HCT116 (cell line): ENCODE measurements around the gene RPLP2. TPM values are rescaled to one million over a fixed set of nuclear protein-coding genes. Genes with fewer than 3 reads are reported as not detected.

ENCODE experiments used
- ATAC-seq: fragments of 200-7000 bp; cut with Tn5 transposase; 2 replicates; pipeline ENCODE4 v1.9.1; 2020; ENCODE audit warnings: mild to moderate bottlenecking, moderate library complexity
- BruUV-seq: library from RNA; stranded (reverse); fragments of 400-500 nt; replicated peaks from 2 replicates; lab custom pipeline; 2021; lab: Mats Ljungman, UMichigan
- CTCF ChIA-PET: fragments of 300-600 bp; sonication (Branson Sonifier 250); formaldehyde crosslinking; loops from one replicate; lab custom pipeline; 2021; ENCODE audit warnings: antibody characterized with exemption; lab: Charles Lee
- POLR2A ChIA-PET: fragments of 300-600, 350-600 bp; sonication (Branson Sonifier 250); formaldehyde crosslinking; loops from one replicate; lab custom pipeline; 2021; ENCODE audit warnings: antibody characterized with exemption; lab: Charles Lee
- RAD21 ChIA-PET, 2 experiments: fragments of 300-600 bp; sonication (Branson Sonifier 250); formaldehyde crosslinking; loops; one replicate each; lab custom pipeline; 2023; ENCODE audit warnings: low total read pairs in 2 of 2; ENCODE audit not compliant: uncharacterized antibody in 2 of 2, unreplicated experiment in 2 of 2, low non-redundant PET in 1 of 2; lab: Charles Lee
- DNase-seq: peaks from one replicate; pipeline ENCODE4 v3.0.0-alpha.2; 2010; ENCODE audit warnings: low read depth, low spot score
- H2AFZ ChIP-seq: fragments of 200-600 bp; shearing (Covaris generic), sonication (generic); 2 replicates; pipeline ENCODE4 v1.6.1; 2017; ENCODE audit warnings: low read depth, mixed run types, mixed read lengths, antibody characterized with exemption, low read length; ENCODE audit not compliant: poor library complexity, severe bottlenecking
- H3K27ac ChIP-seq: 2 replicates; pipeline ENCODE4 v1.5.1; 2012; ENCODE audit warnings: low read depth, low read length
- H3K27me3 ChIP-seq: fragments of 200-600 bp; sonication (generic); 2 replicates; pipeline ENCODE4 v1.6.1; 2016; ENCODE audit warnings: mixed run types, low read length, mixed read lengths; ENCODE audit not compliant: insufficient read depth
- H3K36me3 ChIP-seq, 2 experiments: fragments of 200-500 bp in 1 of 2; fragments of 200-600 bp in 1 of 2; sonication (Bioruptor generic) in 1 of 2; sonication (generic) in 1 of 2; 2 replicates each; pipeline versions ENCODE4 v1.5.1 to v1.6.1; 2014 to 2016; ENCODE audit warnings: low read length in 2 of 2, inconsistent platforms in 1 of 2, mixed read lengths in 1 of 2, mixed run types in 1 of 2; ENCODE audit not compliant: insufficient read depth in 2 of 2, control insufficient read depth in 1 of 2
- H3K4me1 ChIP-seq, 2 experiments: fragments of 200-600 bp in 1 of 2; sonication (generic) in 1 of 2; 2 replicates each; pipeline versions ENCODE4 v1.5.1 to v1.6.1; 2012 to 2017; ENCODE audit warnings: low read length in 2 of 2, inconsistent platforms in 1 of 2, mild to moderate bottlenecking in 1 of 2, mixed read lengths in 1 of 2, mixed run types in 1 of 2, moderate library complexity in 1 of 2; ENCODE audit not compliant: insufficient read depth in 2 of 2, control insufficient read depth in 1 of 2
- H3K4me2 ChIP-seq: fragments of 200-600 bp; sonication (generic); 2 replicates; pipeline ENCODE4 v1.6.1; 2017; ENCODE audit warnings: mixed run types, low read length, mixed read lengths
- H3K4me3 ChIP-seq, 2 experiments: fragments of 200-600 bp in 1 of 2; sonication (generic) in 1 of 2; replicated peaks in 1 of 2; 2 replicates each; pipeline ENCODE4 v1.5.1; 2011 to 2016; ENCODE audit warnings: low read length in 2 of 2, control low read depth in 1 of 2, low read depth in 1 of 2, mild to moderate bottlenecking in 1 of 2, mixed read lengths in 1 of 2, mixed run types in 1 of 2
- H3K79me2 ChIP-seq: fragments of 200-600 bp; sonication (generic); 2 replicates; pipeline ENCODE4 v1.6.1; 2017; ENCODE audit warnings: mild to moderate bottlenecking, mixed run types, low read length, moderate library complexity, mixed read lengths; ENCODE audit not compliant: insufficient read depth
- H3K9ac ChIP-seq: fragments of 200-600 bp; sonication (generic); 2 replicates; pipeline ENCODE4 v1.6.1; 2016; ENCODE audit warnings: low read length, mixed read lengths
- H3K9me2 ChIP-seq: fragments of 200-600 bp; sonication (generic), shearing (Covaris generic); 2 replicates; pipeline ENCODE4 v1.6.1; 2017; ENCODE audit warnings: mixed run types, mild to moderate bottlenecking, moderate library complexity; ENCODE audit not compliant: insufficient read depth
- H3K9me3 ChIP-seq, 2 experiments: fragments of 200-500 bp in 1 of 2; fragments of 200-600 bp in 1 of 2; sonication (Bioruptor generic) in 1 of 2; sonication (generic) in 1 of 2; 2 replicates each; pipeline ENCODE4 v1.6.1; 2014 to 2017; ENCODE audit warnings: low read length in 2 of 2, mixed read lengths in 2 of 2, inconsistent platforms in 1 of 2, low read depth in 1 of 2, mild to moderate bottlenecking in 1 of 2, mixed run types in 1 of 2, moderate library complexity in 1 of 2; ENCODE audit not compliant: control insufficient read depth in 1 of 2, insufficient read depth in 1 of 2
- H4K20me1 ChIP-seq: fragments of 200-600 bp; sonication (generic), shearing (Covaris generic); 2 replicates; pipeline ENCODE4 v1.6.1; 2017; ENCODE audit warnings: mixed run types, mild to moderate bottlenecking, moderate library complexity; ENCODE audit not compliant: insufficient read depth
- ATF3 ChIP-seq: IDR thresholded peaks from 2 replicates; pipeline ENCODE4 v1.6.1; 2012
- CBX3 ChIP-seq: IDR thresholded peaks from 2 replicates; pipeline ENCODE4 v1.6.1; 2012; ENCODE audit warnings: low read depth
- CEBPB ChIP-seq: IDR thresholded peaks from 2 replicates; pipeline ENCODE4 v1.6.1; 2012; ENCODE audit warnings: low read depth
- EGR1 ChIP-seq: IDR thresholded peaks from 2 replicates; pipeline ENCODE4 v1.6.1; 2012; ENCODE audit warnings: low read depth
- ELF1 ChIP-seq: IDR thresholded peaks from 2 replicates; pipeline ENCODE4 v1.6.1; 2012; ENCODE audit warnings: low read depth, borderline replicate concordance
- EZH2 ChIP-seq: fragments of 200-600 bp; sonication (generic); IDR thresholded peaks from 2 replicates; pipeline ENCODE4 v1.6.1; 2017; ENCODE audit warnings: antibody characterized with exemption, mixed run types
- EZH2phosphoT487 ChIP-seq: fragments of 200-600 bp; IDR thresholded peaks from 2 replicates; pipeline ENCODE4 v1.6.1; 2018; ENCODE audit warnings: antibody characterized with exemption, borderline replicate concordance
- FOSL1 ChIP-seq: IDR thresholded peaks from 2 replicates; pipeline ENCODE4 v1.6.1; 2012; ENCODE audit warnings: low read depth
- POLR2A ChIP-seq: IDR thresholded peaks from 2 replicates; pipeline ENCODE4 v1.7.0; 2011; ENCODE audit warnings: borderline replicate concordance; ENCODE audit not compliant: insufficient read depth, insufficient read length; ENCODE audit errors: extremely low read depth
- POLR2AphosphoS5 ChIP-seq: IDR thresholded peaks from 2 replicates; pipeline ENCODE4 v1.6.1; 2011; ENCODE audit warnings: mild to moderate bottlenecking, low read depth, low read length, moderate library complexity
- RAD21 ChIP-seq: IDR thresholded peaks from 2 replicates; pipeline ENCODE4 v1.6.1; 2012; ENCODE audit warnings: low read depth, mild to moderate bottlenecking
- YY1 ChIP-seq: IDR thresholded peaks from 2 replicates; pipeline ENCODE4 v1.6.1; 2011; ENCODE audit warnings: low read length, low read depth, moderate library complexity, mild to moderate bottlenecking; ENCODE audit not compliant: insufficient replicate concordance; ENCODE audit errors: extremely low read depth
- ZFX ChIP-seq: fragments of 450-650 bp; IDR thresholded peaks from 2 replicates; pipeline ENCODE4 v1.6.1; 2017
- ZNF274 ChIP-seq: fragments of 200-500 bp; sonication (Bioruptor generic); IDR thresholded peaks from 2 replicates; pipeline ENCODE4 v1.6.1; 2014; ENCODE audit warnings: mild to moderate bottlenecking, low read depth, low read length, inconsistent platforms
- intact Hi-C: fragments of 100-400 bp; cut with micrococcal nuclease; formaldehyde crosslinking; loops from 2 replicates; pipeline ENCODE4 v1.10.0; 2022
- total RNA-seq: library from RNA; stranded (reverse); gene quantifications from one replicate; pipeline ENCODE4 v1.2.1, GENCODE V29; 2021; ENCODE audit not compliant: unreplicated experiment
- TF ChIP-seq, protein P1 (sequence below): IDR thresholded peaks from 2 replicates; pipeline ENCODE4 v1.6.1; 2012; ENCODE audit warnings: low read depth

Gene RPLP2
- total RNA-seq, 1 experiment from 2014 or later, result 3,615 TPM

- RAD21 ChIA-PET, result no interaction called here
- no peaks in the 10 kb centered on the region; a peak in 1 of 4 replicates for H3K36me3 ChIP-seq
These were observed 40.4 kb downstream of the RPLP2 start for GRCh38 chr11:849951-850774.

More at GRCh38 chr11:849951-850774, 40.4 kb downstream of the RPLP2 start:
- Histone ChIP-seq H3K4me3 (no peak overlapping the region), H2AFZ (no peak overlapping the region), H3K4me1 (peaks cover 11 to 22% of the 10 kb centered on the region in 2 experiments; a peak in 3 of 4 replicates), H3K4me2 (no peak overlapping the region), H3K9me3 (no peaks in the 10 kb centered on the region), H3K79me2 (peaks cover 3% of the 10 kb centered on the region; the same call in 1 of the 2 replicates), H3K27me3 (no peaks in the 10 kb centered on the region)
- CTCF ChIA-PET, result interaction anchor here (1.9 kb wide), 1 partner anchor 10 kb away, joined by 4 read pairs; no protein-coding TSS in a partner anchor
- POLR2A ChIA-PET, result no interaction called here
- TF ChIP-seq, protein P1, sequence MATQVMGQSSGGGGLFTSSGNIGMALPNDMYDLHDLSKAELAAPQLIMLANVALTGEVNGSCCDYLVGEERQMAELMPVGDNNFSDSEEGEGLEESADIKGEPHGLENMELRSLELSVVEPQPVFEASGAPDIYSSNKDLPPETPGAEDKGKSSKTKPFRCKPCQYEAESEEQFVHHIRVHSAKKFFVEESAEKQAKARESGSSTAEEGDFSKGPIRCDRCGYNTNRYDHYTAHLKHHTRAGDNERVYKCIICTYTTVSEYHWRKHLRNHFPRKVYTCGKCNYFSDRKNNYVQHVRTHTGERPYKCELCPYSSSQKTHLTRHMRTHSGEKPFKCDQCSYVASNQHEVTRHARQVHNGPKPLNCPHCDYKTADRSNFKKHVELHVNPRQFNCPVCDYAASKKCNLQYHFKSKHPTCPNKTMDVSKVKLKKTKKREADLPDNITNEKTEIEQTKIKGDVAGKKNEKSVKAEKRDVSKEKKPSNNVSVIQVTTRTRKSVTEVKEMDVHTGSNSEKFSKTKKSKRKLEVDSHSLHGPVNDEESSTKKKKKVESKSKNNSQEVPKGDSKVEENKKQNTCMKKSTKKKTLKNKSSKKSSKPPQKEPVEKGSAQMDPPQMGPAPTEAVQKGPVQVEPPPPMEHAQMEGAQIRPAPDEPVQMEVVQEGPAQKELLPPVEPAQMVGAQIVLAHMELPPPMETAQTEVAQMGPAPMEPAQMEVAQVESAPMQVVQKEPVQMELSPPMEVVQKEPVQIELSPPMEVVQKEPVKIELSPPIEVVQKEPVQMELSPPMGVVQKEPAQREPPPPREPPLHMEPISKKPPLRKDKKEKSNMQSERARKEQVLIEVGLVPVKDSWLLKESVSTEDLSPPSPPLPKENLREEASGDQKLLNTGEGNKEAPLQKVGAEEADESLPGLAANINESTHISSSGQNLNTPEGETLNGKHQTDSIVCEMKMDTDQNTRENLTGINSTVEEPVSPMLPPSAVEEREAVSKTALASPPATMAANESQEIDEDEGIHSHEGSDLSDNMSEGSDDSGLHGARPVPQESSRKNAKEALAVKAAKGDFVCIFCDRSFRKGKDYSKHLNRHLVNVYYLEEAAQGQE, result no peak
- no peak for TF ChIP-seq ZNF274
- TF ChIP-seq ATF3, result no peak
- no peak for TF ChIP-seq CEBPB
- no peak for TF ChIP-seq ELF1
- TF ChIP-seq POLR2AphosphoS5, result no peak
- TF ChIP-seq EZH2phosphoT487, result no peak
- no peak for TF ChIP-seq CBX3
- TF ChIP-seq YY1, result no peak
- no peak for TF ChIP-seq FOSL1
- no peak for TF ChIP-seq EZH2
- TF ChIP-seq ZFX, result no peak
- TF ChIP-seq RAD21, result no peak
- no peak for TF ChIP-seq POLR2A
- no peak for TF ChIP-seq EGR1
- TF ChIP-seq, all 23 proteins: peak for 0
- ATAC-seq, result no peak
- Histone ChIP-seq H3K9me2 (no peaks in the 10 kb centered on the region), H4K20me1 (no peaks in the 10 kb centered on the region), H3K27ac (no peak overlapping the region), H3K9ac (no peak overlapping the region)
- intact Hi-C loops, result no loop called here
- BruUV-seq, result no TSS peak
- no peak for DNase-seq
